GM06990 (cell line): ENCODE measurements around the gene ETFDH.
"Not testable (repeated sequence)": the region's sequence is repeated elsewhere in the genome, so short reads cannot be mapped to it uniquely, and the experiment has no call there.

Source experiments
- DNase-seq: peaks from one replicate; pipeline ENCODE4 v3.0.0-alpha.2; 2011; ENCODE audit not compliant: insufficient read length; ENCODE audit errors: extremely low read depth
- H3K27me3 ChIP-seq: replicated peaks from 2 replicates; pipeline ENCODE4 v1.6.0; 2011; ENCODE audit warnings: low read length; ENCODE audit not compliant: control insufficient read depth, insufficient read depth
- H3K36me3 ChIP-seq: 2 replicates; pipeline ENCODE4 v1.5.1; 2011; ENCODE audit warnings: low read length; ENCODE audit not compliant: control insufficient read depth, insufficient read depth
- H3K4me3 ChIP-seq: replicated peaks from 2 replicates; pipeline ENCODE4 v1.5.1; 2011; ENCODE audit warnings: low read depth, mild to moderate bottlenecking, control low read depth, low read length
- CTCF ChIP-seq: IDR thresholded peaks from 2 replicates; pipeline ENCODE4 v1.5.1; 2011; ENCODE audit warnings: low read length, control low read depth, mild to moderate bottlenecking, inconsistent platforms; ENCODE audit not compliant: insufficient read depth, poor library complexity, severe bottlenecking

ETFDH gene

GRCh38 chr4:158729716-158730559 lies 57.8 kb downstream of the ETFDH start:
- no peak for DNase-seq
- peak; percentile 76 for TF ChIP-seq CTCF
- Histone ChIP-seq H3K4me3 (no peak overlapping the region), H3K27me3 (no peaks in the 10 kb centered on the region), H3K36me3 (no peaks in the 10 kb centered on the region)

GRCh38 chr4:158738866-158739265 lies 66.8 kb downstream of the ETFDH start:
- no peak for DNase-seq
- TF ChIP-seq CTCF: no peak
- H3K36me3 ChIP-seq: no peaks in the 10 kb centered on the region
- H3K27me3 ChIP-seq: no peaks in the 10 kb centered on the region
- no peak overlapping the region for H3K4me3 ChIP-seq

GRCh38 chr4:158739600-158739999 lies 67.5 kb downstream of the ETFDH start:
- TF ChIP-seq CTCF: no peak
- DNase-seq: no peak
- H3K4me3 ChIP-seq: no peak overlapping the region
- no peaks in the 10 kb centered on the region for H3K36me3 ChIP-seq
- H3K27me3 ChIP-seq: no peaks in the 10 kb centered on the region

- no peaks in the 10 kb centered on the region for H3K36me3 ChIP-seq
- no peak overlapping the region for H3K4me3 ChIP-seq
- DNase-seq: no peak
- TF ChIP-seq CTCF: no peak
- no peaks in the 10 kb centered on the region for H3K27me3 ChIP-seq
These were observed 69.4 kb downstream of the ETFDH start for GRCh38 chr4:158741326-158742021.

- not testable (repeated sequence) for H3K4me3 ChIP-seq, H3K27me3 ChIP-seq, DNase-seq, H3K36me3 ChIP-seq
These were observed 74.4 kb downstream of the ETFDH start for GRCh38 chr4:158746537-158746936.

GRCh38 chr4:158750379-158750778 lies 78.3 kb downstream of the ETFDH start:
- no peaks in the 10 kb centered on the region for H3K36me3 ChIP-seq
- TF ChIP-seq CTCF: no peak
- no peak for DNase-seq

More at GRCh38 chr4:158750379-158750778, 78.3 kb downstream of the ETFDH start:
- H3K27me3 ChIP-seq: no peaks in the 10 kb centered on the region
- no peak overlapping the region for H3K4me3 ChIP-seq
